K562 (cell line): ENCODE results near the gene LMAN1. TPM values are rescaled to one million over a fixed set of nuclear protein-coding genes. Genes with fewer than 3 reads are reported as not detected.

Experiments used
- ATAC-seq: fragments of 200-7000 bp; cut with Tn5 transposase; 3 replicates; pipeline ENCODE4 v1.9.1; 2020; ENCODE audit warnings: moderate library complexity
- BruUV-seq: library from RNA; stranded (reverse); fragments of 400-500 nt; replicated peaks from 2 replicates; lab custom pipeline; 2021; lab: Mats Ljungman, UMichigan
- CTCF ChIA-PET: fragments of 300-600 bp; formaldehyde crosslinking; extraction: SDS; loops from one replicate; lab custom pipeline; 2021; ENCODE audit warnings: low intra/inter-chr PET ratio; lab: Yijun Ruan, JAX
- POLR2A ChIA-PET: fragments of 300-600, 350-650 bp; sonication (Branson Sonifier 250); formaldehyde crosslinking; extraction: SDS; loops from one replicate; lab custom pipeline; 2021; ENCODE audit warnings: antibody characterized with exemption, inconsistent platforms; lab: Yijun Ruan, JAX
- DNase-seq, 4 experiments: peaks; one replicate each; pipeline versions ENCODE4 v3.0.0 to v3.0.0-alpha.2; 2011 to 2018; ENCODE audit warnings: low spot score in 3 of 4, mixed read lengths in 3 of 4; ENCODE audit errors: extremely low read depth in 1 of 4
- FAIRE-seq: peaks from 2 replicates; lab custom pipeline; 2011; peaks lifted over from hg19 to GRCh38; lab: Jason Lieb, UNC
- H2AFZ ChIP-seq: 2 replicates; pipeline ENCODE4 v1.6.0; 2011; ENCODE audit warnings: low read depth, low read length, control low read depth, inconsistent platforms
- H3K27ac ChIP-seq: fragments of 200-600 bp; 3 replicates; pipeline ENCODE4 v1.8.0; 2011; ENCODE audit warnings: low read depth, mild to moderate bottlenecking, control low read depth, inconsistent platforms, low read length, moderate library complexity, mixed read lengths; ENCODE audit errors: extremely low read depth
- H3K27me3 ChIP-seq, 2 experiments: fragments of 300-600 bp in 1 of 2; 2 replicates in 1 of 2; 3 replicates in 1 of 2; pipeline versions ENCODE4 v1.6.0 to v1.8.0; 2011; ENCODE audit warnings: inconsistent platforms in 2 of 2, low read length in 2 of 2, mild to moderate bottlenecking in 1 of 2, mixed read lengths in 1 of 2, moderate library complexity in 1 of 2; ENCODE audit not compliant: control insufficient read depth in 2 of 2, insufficient read depth in 2 of 2
- H3K36me3 ChIP-seq: fragments of 300-600 bp; 3 replicates; pipeline ENCODE4 v1.8.0; 2011; ENCODE audit warnings: mild to moderate bottlenecking, low read length, inconsistent platforms; ENCODE audit not compliant: control insufficient read depth, insufficient read depth
- H3K4me1 ChIP-seq, 2 experiments: fragments of 200-600 bp in 1 of 2; replicated peaks in 1 of 2; 2 replicates in 1 of 2; 3 replicates in 1 of 2; pipeline versions ENCODE4 v1.5.1 to v1.8.0; 2011; ENCODE audit warnings: inconsistent platforms in 2 of 2, low read length in 2 of 2, mild to moderate bottlenecking in 1 of 2, mixed read lengths in 1 of 2, moderate library complexity in 1 of 2; ENCODE audit not compliant: control insufficient read depth in 2 of 2, insufficient read depth in 2 of 2
- H3K4me2 ChIP-seq: 2 replicates; pipeline ENCODE4 v1.6.1; 2011; ENCODE audit warnings: low read length, control low read depth, inconsistent platforms, mixed read lengths; ENCODE audit not compliant: insufficient read depth
- H3K4me3 ChIP-seq: fragments of 200-600 bp; sonication (generic), shearing (Covaris generic); 2 replicates; pipeline ENCODE4 v1.5.1; 2016; ENCODE audit warnings: control low read depth, inconsistent platforms
- H3K79me2 ChIP-seq: fragments of 200-600 bp; 3 replicates; pipeline ENCODE4 v1.8.0; 2011; ENCODE audit warnings: low read length, inconsistent platforms; ENCODE audit not compliant: control insufficient read depth, insufficient read depth
- H3K9ac ChIP-seq, 2 experiments: 2 replicates each; pipeline versions ENCODE4 v1.6.0 to v1.6.1; 2011; ENCODE audit warnings: low read depth in 2 of 2, low read length in 2 of 2, control low read depth in 1 of 2, inconsistent platforms in 1 of 2, mild to moderate bottlenecking in 1 of 2, mixed read lengths in 1 of 2; ENCODE audit not compliant: insufficient read depth in 1 of 2
- H3K9me1 ChIP-seq: one replicate; pipeline ENCODE4 v1.6.0; 2011; ENCODE audit warnings: inconsistent platforms, mild to moderate bottlenecking, low read length, moderate library complexity; ENCODE audit not compliant: control insufficient read depth, insufficient read depth
- H3K9me3 ChIP-seq: replicated peaks from 2 replicates; pipeline ENCODE4 v1.5.1; 2011; ENCODE audit warnings: low read depth, low read length, inconsistent platforms; ENCODE audit not compliant: control insufficient read depth, insufficient read depth
- H4K20me1 ChIP-seq: replicated peaks from 2 replicates; pipeline ENCODE4 v1.6.1; 2011; ENCODE audit warnings: low read length, inconsistent platforms, mixed read lengths; ENCODE audit not compliant: control insufficient read depth, insufficient read depth
- CREM ChIP-seq: IDR thresholded peaks from 2 replicates; pipeline ENCODE4 v1.6.1; 2014; ENCODE audit warnings: antibody characterized with exemption, low read depth
- EP400 ChIP-seq: fragments of 450-650 bp; IDR thresholded peaks from 2 replicates; pipeline ENCODE4 v1.6.1; 2017; ENCODE audit warnings: antibody characterized with exemption, mild to moderate bottlenecking, moderate library complexity
- TAF1 ChIP-seq: IDR thresholded peaks from 2 replicates; pipeline ENCODE4 v1.6.1; 2011; ENCODE audit warnings: mild to moderate bottlenecking, low read length, moderate library complexity; ENCODE audit not compliant: insufficient read depth, control insufficient read depth, severe bottlenecking; ENCODE audit errors: extremely low read depth
- WGBS: fragments of 100-300 bp; shearing (Covaris generic); methylation state at CpG from one replicate; pipeline ENCODE4 v1.1.6; 2016; ENCODE audit warnings: low coverage, mixed read lengths; ENCODE audit not compliant: insufficient coverage; ENCODE audit errors: missing lambda C conversion rate; 5-methylcytosine and 5-hydroxymethylcytosine counted together
- in situ Hi-C: fragments of 300-500 bp; cut with MboI; formaldehyde crosslinking; loops from 4 replicates; pipeline ENCODE4 v1.15.0; 2018; ENCODE audit warnings: inconsistent platforms, mixed read lengths
- intact Hi-C: fragments of 100-400 bp; cut with micrococcal nuclease; formaldehyde crosslinking; loops from 2 replicates; pipeline ENCODE4 v1.14.2; 2022
- polyA plus RNA-seq, 8 experiments: library from polyadenylated mRNA; depleted of rRNA in 4 of 8; stranded (reverse) in 5 of 8; unstranded in 3 of 8; fragments of >200 nt; fragmentation: Nextera tagmentation in 2 of 8; fragmentation: Illumina TruSeq in 1 of 8; extraction: Ambion mirVana in 2 of 8; extraction: Trizol in 1 of 8; gene quantifications; 2 replicates each; pipeline versions ENCODE4 v1.2.1 to v1.2.3, GENCODE V29; 2011 to 2014; ENCODE audit warnings: inconsistent platforms in 1 of 8, missing spikeins in 1 of 8
- total RNA-seq, 7 experiments: library from RNA; depleted of rRNA in 6 of 7; stranded (reverse); fragments of >200 nt in 6 of 7; fragmentation: Illumina TruSeq in 2 of 7; extraction: Trizol in 2 of 7; gene quantifications; 2 replicates each; pipeline versions ENCODE4 v1.2.1 to v1.2.3, GENCODE V29; 2011 to 2021; ENCODE audit warnings: low replicate concordance in 1 of 7
- TF ChIP-seq, protein P1 (sequence below): fragments of 150-350 bp; IDR thresholded peaks from 2 replicates; pipeline ENCODE4 v1.6.1; 2014; ENCODE audit warnings: low read depth, mild to moderate bottlenecking, low read length, borderline replicate concordance

The LMAN1 gene
- total and polyA plus RNA-seq, 9 of the 15 experiments (the other 6 are each of a cell fraction or from before 2014, with no cell fraction given): 18.8 to 108 (median 71.2) TPM

DNA sequence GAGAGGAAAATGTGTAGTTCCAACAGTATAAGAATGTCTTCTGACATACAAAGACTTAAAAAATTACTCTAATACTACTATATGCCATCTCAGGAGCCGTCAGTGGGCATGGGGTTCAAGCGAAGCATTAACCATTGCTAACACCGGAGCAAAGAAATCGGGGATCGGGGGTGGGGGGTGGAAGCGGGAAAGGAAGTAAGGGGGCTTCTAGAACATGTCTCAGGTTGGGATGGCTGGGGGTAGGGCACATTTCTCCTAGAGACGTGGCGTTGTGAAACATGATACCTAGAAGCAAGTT, 702 bp downstream of the LMAN1 start:
- DNase-seq: peak in 2 of 4 experiments; percentile 22 to 73
- Histone ChIP-seq H3K9me3 (no peaks in the 10 kb centered on the region), H3K36me3 (peaks cover 42% of the 10 kb centered on the region), H3K79me2 (peaks cover 55% of the 10 kb centered on the region), H3K4me2 (peak overlapping the region; percentile 89), H4K20me1 (peaks cover 7% of the 10 kb centered on the region; the same call in 1 of the 2 replicates), H3K9ac (peak overlapping the region; percentile 98 to 99), H3K27me3 (no peaks in the 10 kb centered on the region), H3K27ac (peak overlapping the region; percentile 98), H3K4me1 (peaks cover 0 to 7% of the 10 kb centered on the region in 2 experiments; a peak in 3 of 5 replicates), H3K4me3 (peak overlapping the region; percentile 69), H2AFZ (peak overlapping the region; percentile 71; the same call in 1 of the 2 replicates), H3K9me1 (no peaks in the 10 kb centered on the region)
- ChIA-PET POLR2A (no interaction called here), CTCF (no interaction called here)
- ATAC-seq: no peak
- intact Hi-C loops (no loop called here), in situ Hi-C loops (no loop called here)
- 2% methylated on average over 7 of the region's 8 CpGs for WGBS
- no TSS peak for BruUV-seq
- FAIRE-seq: peak; percentile 95
- TF ChIP-seq CREM (peak; percentile 44; the same call in 1 of the 2 replicates), TAF1 (peak; percentile 32), EP400 (0 out of 2 replicates have a peak, but pooled peaks have one; percentile 74)
- TF ChIP-seq, protein P1, sequence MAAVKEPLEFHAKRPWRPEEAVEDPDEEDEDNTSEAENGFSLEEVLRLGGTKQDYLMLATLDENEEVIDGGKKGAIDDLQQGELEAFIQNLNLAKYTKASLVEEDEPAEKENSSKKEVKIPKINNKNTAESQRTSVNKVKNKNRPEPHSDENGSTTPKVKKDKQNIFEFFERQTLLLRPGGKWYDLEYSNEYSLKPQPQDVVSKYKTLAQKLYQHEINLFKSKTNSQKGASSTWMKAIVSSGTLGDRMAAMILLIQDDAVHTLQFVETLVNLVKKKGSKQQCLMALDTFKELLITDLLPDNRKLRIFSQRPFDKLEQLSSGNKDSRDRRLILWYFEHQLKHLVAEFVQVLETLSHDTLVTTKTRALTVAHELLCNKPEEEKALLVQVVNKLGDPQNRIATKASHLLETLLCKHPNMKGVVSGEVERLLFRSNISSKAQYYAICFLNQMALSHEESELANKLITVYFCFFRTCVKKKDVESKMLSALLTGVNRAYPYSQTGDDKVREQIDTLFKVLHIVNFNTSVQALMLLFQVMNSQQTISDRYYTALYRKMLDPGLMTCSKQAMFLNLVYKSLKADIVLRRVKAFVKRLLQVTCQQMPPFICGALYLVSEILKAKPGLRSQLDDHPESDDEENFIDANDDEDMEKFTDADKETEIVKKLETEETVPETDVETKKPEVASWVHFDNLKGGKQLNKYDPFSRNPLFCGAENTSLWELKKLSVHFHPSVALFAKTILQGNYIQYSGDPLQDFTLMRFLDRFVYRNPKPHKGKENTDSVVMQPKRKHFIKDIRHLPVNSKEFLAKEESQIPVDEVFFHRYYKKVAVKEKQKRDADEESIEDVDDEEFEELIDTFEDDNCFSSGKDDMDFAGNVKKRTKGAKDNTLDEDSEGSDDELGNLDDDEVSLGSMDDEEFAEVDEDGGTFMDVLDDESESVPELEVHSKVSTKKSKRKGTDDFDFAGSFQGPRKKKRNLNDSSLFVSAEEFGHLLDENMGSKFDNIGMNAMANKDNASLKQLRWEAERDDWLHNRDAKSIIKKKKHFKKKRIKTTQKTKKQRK: no peak
